IMR-90 (cell line): ENCODE measurements around the gene RALGAPB.
"Not testable (repeated sequence)": the region's sequence is repeated elsewhere in the genome, so short reads cannot be mapped to it uniquely, and the experiment has no call there.

Source experiments
- CTCF ChIP-seq: conservative IDR thresholded peaks from 2 replicates; pipeline ENCODE4 v1.5.1; 2012; ENCODE audit warnings: mild to moderate bottlenecking, low read depth, low read length, improper control_type of control experiment
- POLR2A ChIP-seq: IDR thresholded peaks from 2 replicates; pipeline ENCODE4 v1.6.1; 2012; ENCODE audit warnings: mild to moderate bottlenecking, low read depth, low read length

- TF ChIP-seq CTCF, POLR2A: not testable (repeated sequence)
Observed at GRCh38 chr20:38460631-38461030, 12.0 kb upstream of the RALGAPB start.
